Measurements from ENCODE around the gene HLA-F. TPM values are rescaled to one million over a fixed set of nuclear protein-coding genes. Genes with fewer than 3 reads are reported as not detected.

HLA-F gene
- total RNA-seq, 1 experiment from 2014 or later, result 3.8 TPM

DNA sequence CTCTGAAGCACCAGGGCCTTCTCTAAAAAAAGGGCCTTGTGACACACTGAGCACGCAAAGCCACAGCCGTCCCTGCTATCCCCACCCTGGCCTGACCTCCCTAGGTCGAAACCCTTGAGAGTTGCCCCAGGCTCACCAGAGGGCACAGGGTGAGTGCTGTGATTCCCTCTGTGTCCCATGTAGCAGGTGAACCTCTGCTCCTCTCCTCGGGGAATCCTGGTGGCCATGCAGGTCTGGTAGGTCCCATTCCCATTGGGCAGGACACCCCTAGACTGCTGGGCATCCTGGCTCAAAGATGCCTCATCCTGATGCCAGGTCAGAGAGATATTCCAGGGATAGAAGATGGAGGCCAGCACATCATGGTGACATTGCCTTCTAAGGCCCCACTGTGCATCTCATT, 20.9 kb downstream of the HLA-F start:
- Histone ChIP-seq H3K4me3 (ENCODE audit: insufficient read depth, low read depth, low read length) (no peak overlapping the region), H3K27me3 (ENCODE audit: control insufficient read depth, insufficient read depth, low read length) (peaks cover 22% of the 10 kb centered on the region), H3K36me3 (replicated peaks; ENCODE audit: control insufficient read depth, insufficient read depth, low read length) (no peaks in the 10 kb centered on the region)
- no peak for DNase-seq

DNA sequence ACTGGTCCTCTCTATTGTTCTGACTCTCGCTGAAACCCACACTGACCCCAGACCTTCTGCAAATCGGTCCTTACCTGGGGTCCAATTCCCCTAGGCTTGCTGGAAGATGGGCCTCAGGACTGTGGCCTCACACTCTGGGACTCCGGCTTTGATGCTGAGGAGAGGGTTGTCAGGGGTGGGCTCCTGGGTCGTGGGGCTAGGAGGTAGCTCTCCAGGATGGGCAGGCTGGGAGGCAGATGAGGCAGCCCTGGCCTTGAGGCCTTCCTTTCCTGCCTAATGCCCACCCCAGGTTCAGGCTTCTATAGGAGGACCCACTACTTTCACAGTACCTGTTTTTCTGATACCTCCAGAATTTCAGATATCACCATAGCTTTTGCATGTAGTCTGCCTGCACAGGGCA, 21.4 kb downstream of the HLA-F start:
- Histone ChIP-seq H3K4me3 (ENCODE audit: insufficient read depth, low read depth, low read length) (no peak overlapping the region), H3K27me3 (ENCODE audit: control insufficient read depth, insufficient read depth, low read length) (peaks cover 27% of the 10 kb centered on the region), H3K36me3 (replicated peaks; ENCODE audit: control insufficient read depth, insufficient read depth, low read length) (no peaks in the 10 kb centered on the region)
- DNase-seq, result no peak

DNA sequence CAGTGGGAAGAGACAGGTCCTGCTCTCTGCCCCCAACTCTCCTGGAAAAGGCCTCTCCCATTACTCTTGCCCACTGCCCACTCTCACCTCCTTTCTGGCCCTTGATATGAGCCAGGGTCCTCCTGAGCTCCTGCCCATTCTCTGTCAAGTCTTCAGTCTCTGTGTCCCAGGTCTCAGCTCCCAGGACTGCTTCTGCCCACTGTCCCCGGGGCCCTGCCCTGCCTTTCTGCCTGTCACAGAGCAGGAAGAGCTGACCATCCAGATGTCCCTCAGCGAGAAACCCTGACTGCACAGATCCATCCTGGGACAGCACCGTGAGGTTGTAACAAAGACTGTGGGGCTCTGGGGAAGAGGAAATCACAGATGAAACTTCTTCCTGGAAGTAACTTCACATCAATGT, 22.2 kb downstream of the HLA-F start:
- DNase-seq, result no peak
- Histone ChIP-seq H3K4me3 (ENCODE audit: insufficient read depth, low read depth, low read length) (no peak overlapping the region), H3K27me3 (ENCODE audit: control insufficient read depth, insufficient read depth, low read length) (peaks cover 35% of the 10 kb centered on the region), H3K36me3 (replicated peaks; ENCODE audit: control insufficient read depth, insufficient read depth, low read length) (no peaks in the 10 kb centered on the region)

DNA sequence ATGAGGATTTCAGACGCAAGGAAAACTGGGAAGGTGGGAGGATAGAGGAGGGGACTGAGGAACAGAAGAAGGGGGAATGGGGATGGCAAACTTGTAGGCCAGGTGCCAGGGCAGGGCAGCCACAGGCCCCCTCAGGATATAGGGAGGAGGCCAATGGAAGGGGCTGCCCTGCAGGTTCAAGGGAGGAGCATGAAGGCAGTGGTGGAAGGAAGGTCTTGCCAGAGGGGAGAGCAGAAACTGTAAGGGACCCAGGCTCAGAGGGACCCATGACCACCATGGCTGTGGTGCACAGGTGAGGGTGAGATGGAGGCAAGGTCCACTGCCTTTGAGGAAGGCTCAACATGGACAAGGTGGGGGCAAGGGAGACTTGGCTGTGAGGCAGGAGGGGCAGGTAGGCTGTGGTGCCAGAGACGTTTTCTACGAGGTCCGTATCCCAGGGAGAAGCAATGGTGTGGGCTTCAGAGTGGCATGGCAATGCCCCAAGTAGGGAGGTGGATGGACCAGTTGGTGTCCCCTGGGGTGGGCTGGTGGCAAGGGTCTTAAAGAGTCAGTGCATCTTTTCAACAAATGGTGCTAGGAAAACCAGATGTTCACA, 22.7 kb downstream of the HLA-F start:
- Histone ChIP-seq H3K4me3 (ENCODE audit: insufficient read depth, low read depth, low read length) (no peak overlapping the region), H3K27me3 (ENCODE audit: control insufficient read depth, insufficient read depth, low read length) (peaks cover 39% of the 10 kb centered on the region), H3K36me3 (replicated peaks; ENCODE audit: control insufficient read depth, insufficient read depth, low read length) (no peaks in the 10 kb centered on the region)
- no peak for DNase-seq

DNA sequence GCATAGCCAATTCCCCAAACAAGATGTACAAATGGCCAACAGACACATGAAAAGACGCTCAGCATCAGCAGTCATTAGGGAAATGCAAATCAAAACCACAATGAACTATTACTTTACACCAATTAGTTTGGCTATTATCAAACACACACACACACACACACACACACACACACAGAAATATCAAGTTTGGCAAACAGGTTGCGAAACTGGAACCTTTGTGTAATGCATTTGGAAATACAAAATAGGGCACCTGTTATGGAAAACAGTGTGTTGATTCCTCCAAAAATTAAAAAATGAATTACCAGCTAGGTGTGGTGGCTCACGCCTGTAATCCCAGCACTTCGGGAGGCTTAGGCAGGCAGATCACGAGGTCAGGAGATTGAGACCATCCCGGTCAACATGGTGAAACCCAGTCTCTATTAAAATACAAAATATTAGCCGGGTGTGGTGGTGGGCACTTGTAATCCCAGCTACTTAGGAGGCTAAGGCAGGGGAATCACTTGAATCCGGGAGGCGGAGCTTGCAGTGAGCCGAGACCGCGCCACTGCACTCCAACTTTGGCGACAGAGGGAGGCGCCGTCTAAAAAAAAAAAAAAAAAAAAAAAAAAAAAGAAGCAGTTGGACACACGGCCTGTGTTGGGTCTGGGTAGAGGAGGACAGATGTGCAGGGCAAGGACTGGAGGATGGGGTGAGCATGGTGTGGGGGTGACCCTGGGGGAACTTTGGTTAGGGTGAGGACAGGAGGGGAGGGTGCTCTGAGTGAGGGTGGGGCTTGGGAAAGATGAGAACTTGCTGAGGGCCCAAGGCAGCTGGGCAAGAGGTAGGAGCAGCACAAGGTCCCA, 23.8 kb downstream of the HLA-F start:
- Histone ChIP-seq H3K27me3 (ENCODE audit: control insufficient read depth, insufficient read depth, low read length) (peaks cover 49% of the 10 kb centered on the region), H3K4me3 (ENCODE audit: insufficient read depth, low read depth, low read length) (no peak overlapping the region)
- no peak for DNase-seq

DNA sequence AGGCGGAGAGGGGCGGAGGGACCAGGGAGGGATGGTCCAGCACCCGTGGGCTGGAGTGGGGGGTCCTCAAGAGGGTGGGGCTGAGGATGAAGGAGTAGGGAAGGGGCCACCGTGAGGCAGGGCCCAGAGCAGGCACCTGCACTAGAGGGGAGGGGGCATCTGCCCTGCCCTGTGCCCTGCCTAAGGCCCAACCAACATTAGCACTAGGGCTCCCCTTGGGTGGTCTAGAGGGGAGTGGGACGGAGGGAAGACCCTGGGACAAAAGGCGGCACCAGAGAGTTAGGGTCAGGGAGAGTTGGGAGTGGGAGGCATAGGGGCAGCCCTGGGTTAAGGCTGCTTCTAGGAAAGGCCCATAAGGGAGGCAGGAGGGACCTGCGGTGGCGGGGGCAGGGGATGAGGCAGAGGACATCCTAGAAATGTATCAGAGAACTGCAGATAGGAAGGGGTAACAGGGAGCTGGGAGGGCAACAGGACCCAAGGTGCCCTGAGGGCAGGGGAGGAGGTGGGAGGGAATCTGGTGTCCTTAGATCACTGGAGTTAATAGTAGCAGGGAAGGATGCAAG, 24.5 kb downstream of the HLA-F start:
- Histone ChIP-seq H3K4me3 (ENCODE audit: insufficient read depth, low read depth, low read length) (peak overlapping the region; percentile 61), H3K27me3 (ENCODE audit: control insufficient read depth, insufficient read depth, low read length) (peaks cover 56% of the 10 kb centered on the region), H3K36me3 (replicated peaks; ENCODE audit: control insufficient read depth, insufficient read depth, low read length) (no peaks in the 10 kb centered on the region)
- peak; percentile 75 for DNase-seq

More for the DNA sequence above, 23.8 kb downstream of the HLA-F start:
- H3K36me3 ChIP-seq (replicated peaks; ENCODE audit: control insufficient read depth, insufficient read depth, low read length), result no peaks in the 10 kb centered on the region

DNA sequence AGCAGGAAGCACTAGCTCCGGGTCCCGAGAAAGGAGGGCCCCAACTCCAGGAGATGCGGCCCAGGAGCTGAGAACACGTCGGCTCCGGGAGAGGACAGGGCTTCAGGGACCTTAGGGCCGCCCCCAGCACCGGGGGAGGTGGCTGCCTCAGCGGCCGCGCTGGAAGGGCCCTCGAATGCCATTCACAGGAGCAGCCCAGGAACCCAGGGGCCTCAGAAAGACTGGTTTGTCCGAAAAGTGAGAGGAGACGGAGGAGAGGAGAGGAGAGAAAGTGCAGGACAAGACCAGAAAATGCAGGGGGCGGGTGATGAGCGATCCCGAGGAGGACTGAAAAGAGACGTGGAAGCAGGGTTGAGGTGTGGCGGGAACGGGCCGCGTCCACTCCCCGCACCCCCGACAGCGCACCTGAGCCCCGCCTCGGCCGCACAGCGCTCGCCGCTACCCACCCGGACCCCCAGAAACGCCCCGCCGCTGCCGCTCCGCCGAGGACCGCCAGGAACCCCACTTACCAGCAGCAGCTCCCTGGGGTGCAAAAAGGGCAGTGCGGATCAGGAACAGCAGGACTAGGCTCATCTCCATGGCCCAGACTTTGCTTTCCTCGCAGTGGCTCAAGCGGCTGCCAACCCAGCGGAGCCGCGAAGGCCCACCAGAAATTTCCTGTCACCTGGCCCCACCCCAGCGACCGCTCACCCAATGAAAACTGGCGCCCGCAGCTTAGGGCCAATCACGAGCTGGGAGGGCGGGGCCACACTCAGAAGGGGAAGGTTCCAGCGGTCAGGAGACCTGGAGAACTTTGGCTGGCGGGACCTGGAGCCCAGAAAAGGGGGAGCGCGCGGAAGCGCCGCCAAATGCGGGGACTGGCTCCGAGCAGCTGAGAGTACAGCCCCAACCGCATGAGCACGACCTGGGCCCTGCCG, 25.4 kb downstream of the HLA-F start:
- DNase-seq, result peak; percentile 99

DNA sequence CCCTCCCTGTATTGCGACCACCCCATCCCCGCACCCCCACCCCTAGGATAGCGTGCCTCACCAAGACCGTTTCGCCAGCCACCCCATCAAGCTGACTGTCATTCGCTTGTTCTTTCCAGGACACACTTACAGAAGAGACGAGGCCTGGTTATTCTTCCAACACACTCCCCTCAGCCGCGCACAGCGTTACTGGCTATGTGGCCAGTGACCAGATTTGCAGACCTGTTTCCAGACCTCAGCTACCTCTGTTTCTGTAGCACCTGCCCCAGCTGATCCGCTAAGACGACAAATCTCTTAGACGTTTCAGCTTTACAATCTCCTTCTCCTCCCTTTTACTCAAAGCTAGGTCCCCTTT, 26.1 kb downstream of the HLA-F start:
- Histone ChIP-seq H3K4me3 (ENCODE audit: insufficient read depth, low read depth, low read length) (peak overlapping the region; percentile 61), H3K27me3 (ENCODE audit: control insufficient read depth, insufficient read depth, low read length) (peaks cover 56% of the 10 kb centered on the region), H3K36me3 (replicated peaks; ENCODE audit: control insufficient read depth, insufficient read depth, low read length) (no peaks in the 10 kb centered on the region)
- no peak for DNase-seq

More for the DNA sequence above, 25.4 kb downstream of the HLA-F start:
- Histone ChIP-seq H3K27me3 (ENCODE audit: control insufficient read depth, insufficient read depth, low read length) (peaks cover 56% of the 10 kb centered on the region), H3K4me3 (ENCODE audit: insufficient read depth, low read depth, low read length) (peak overlapping the region; percentile 61), H3K36me3 (replicated peaks; ENCODE audit: control insufficient read depth, insufficient read depth, low read length) (no peaks in the 10 kb centered on the region)

DNA sequence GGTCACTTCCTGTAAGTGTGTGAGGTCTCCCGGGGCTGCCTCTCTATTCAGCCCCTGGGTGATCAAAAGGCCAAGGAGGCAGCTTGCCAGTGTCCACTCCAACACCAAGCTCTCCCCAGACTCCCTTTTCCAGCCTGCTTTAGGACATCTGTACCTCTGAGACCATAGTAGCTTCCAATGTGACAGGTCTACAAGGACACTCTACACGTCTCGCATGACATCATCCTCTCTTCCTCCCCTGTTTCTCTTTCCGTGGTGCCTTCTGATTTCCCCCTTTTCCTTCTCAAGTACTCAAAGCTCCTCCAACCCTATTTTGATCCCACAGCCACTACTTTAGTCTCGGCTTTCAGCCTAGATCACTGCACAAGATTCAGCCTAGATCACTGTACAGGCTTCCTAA, 26.4 kb downstream of the HLA-F start:
- DNase-seq, result no peak
- no peak overlapping the region for H3K4me3 ChIP-seq (ENCODE audit: insufficient read depth, low read depth, low read length)
- no peaks in the 10 kb centered on the region for H3K36me3 ChIP-seq (replicated peaks; ENCODE audit: control insufficient read depth, insufficient read depth, low read length)
- peaks cover 56% of the 10 kb centered on the region for H3K27me3 ChIP-seq (ENCODE audit: control insufficient read depth, insufficient read depth, low read length)

DNA sequence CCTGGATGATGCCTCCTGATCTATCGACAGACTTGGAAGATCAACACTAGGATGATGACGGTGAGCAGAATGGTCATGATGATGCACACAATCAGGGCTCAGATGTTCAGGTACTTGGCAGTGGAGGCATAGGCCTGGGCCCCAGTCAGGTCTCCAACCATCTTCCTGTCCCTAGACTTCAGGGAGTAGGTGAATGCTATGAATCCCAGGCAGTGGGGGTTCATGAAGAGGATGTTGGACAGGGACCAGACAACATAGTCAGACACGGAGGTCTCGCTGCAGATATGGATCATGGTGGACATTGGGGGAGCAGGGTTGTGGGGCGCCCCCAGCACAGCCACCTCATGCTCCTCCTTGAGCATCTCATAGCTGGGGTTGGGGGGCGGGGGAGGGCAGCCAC, 27.5 kb downstream of the HLA-F start:
- no peak overlapping the region for H3K4me3 ChIP-seq (ENCODE audit: insufficient read depth, low read depth, low read length)
- peaks cover 52% of the 10 kb centered on the region for H3K27me3 ChIP-seq (ENCODE audit: control insufficient read depth, insufficient read depth, low read length)
- H3K36me3 ChIP-seq (replicated peaks; ENCODE audit: control insufficient read depth, insufficient read depth, low read length), result no peaks in the 10 kb centered on the region
- DNase-seq, result no peak

DNA sequence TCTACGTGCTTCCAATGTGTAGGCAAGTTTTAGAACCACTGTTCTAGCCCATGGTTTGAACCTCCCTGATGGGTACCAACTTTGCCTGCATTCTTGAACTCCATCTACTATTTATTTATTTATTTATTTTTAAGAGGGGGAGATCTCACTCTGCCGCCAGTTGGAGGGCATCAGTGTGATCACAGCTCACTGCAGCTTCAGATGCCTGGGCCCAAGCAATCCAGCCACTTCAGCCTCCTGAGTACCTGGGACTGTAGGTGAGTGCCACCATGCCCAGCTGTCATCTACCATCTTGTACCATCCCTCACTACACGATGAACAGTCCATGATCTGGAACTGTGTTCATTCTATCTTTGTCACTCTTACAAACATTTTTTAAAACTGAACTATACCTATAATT, 28.2 kb downstream of the HLA-F start:
- DNase-seq, result no peak
- Histone ChIP-seq H3K27me3 (ENCODE audit: control insufficient read depth, insufficient read depth, low read length) (peaks cover 50% of the 10 kb centered on the region), H3K36me3 (replicated peaks; ENCODE audit: control insufficient read depth, insufficient read depth, low read length) (no peaks in the 10 kb centered on the region), H3K4me3 (ENCODE audit: insufficient read depth, low read depth, low read length) (no peak overlapping the region)

DNA sequence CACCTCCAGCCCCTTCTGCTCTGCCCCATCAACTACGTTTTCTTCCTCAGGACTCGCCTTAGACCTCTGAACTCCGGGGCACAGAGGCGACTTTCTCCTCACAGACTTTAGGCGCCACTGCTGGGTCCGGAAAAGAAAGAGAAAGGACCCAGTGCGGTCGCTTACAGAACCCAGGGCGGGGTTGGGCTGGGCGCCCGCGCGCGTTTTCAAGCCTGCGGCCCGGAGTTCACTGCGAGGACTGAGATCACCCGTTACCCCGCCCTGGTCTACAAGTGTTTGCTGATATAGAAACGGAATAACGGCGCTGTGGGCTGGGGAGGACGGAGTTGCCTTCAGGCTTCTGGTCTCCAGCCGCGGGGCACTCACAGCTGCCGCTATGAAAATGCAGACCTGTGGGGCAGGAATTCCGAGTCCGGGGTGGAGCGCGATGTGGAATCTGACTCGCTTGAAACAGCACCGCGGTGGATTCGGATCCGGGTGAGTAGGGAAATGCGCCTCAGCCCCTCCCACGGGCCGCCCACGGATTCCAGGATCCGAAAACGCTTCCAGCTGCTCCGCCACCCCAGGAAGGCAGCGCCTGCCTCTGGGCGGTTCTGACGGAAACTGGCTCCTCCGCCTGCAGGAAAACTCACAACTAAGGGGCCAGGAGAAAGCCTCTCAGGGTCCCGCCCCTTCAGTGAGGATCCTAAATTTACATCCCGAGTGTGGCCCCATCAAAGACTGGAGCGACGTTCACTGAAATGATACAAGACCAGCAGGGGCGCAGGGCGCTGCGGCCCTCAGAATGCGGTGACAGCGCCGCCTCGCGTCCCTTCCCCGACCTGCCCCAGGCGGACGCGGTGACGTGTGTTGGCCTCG, 29.4 kb downstream of the HLA-F start:
- peak overlapping the region; percentile 72 for H3K4me3 ChIP-seq (ENCODE audit: insufficient read depth, low read depth, low read length)
- DNase-seq, result peak; percentile 95
- no peaks in the 10 kb centered on the region for H3K36me3 ChIP-seq (replicated peaks; ENCODE audit: control insufficient read depth, insufficient read depth, low read length)
- H3K27me3 ChIP-seq (ENCODE audit: control insufficient read depth, insufficient read depth, low read length), result peaks cover 46% of the 10 kb centered on the region

DNA sequence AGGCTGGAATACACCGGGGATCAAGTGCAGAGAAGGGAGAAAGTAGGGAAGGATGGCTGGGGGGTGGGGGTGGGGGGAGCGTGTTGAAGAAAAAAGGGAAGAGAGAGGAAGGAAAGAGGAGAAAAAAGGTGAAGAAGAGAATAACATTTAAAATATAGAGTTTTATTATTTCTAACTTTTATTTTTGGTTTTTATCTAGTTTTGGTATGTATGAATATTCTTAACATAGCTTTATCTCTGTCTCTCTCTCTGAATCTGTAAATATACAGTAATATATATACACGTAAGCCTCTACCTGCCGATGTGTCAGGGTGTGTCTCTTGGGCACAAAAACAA, 30.0 kb downstream of the HLA-F start:
- H3K36me3 ChIP-seq (replicated peaks; ENCODE audit: control insufficient read depth, insufficient read depth, low read length), result no peaks in the 10 kb centered on the region
- peaks cover 40% of the 10 kb centered on the region for H3K27me3 ChIP-seq (ENCODE audit: control insufficient read depth, insufficient read depth, low read length)
- no peak overlapping the region for H3K4me3 ChIP-seq (ENCODE audit: insufficient read depth, low read depth, low read length)
- DNase-seq, result no peak
